HepG2 (cell line): Measurements from ENCODE around the gene RPLP2. TPM values are rescaled to one million over a fixed set of nuclear protein-coding genes. Genes with fewer than 3 reads are reported as not detected.

Experiments used
- BCL3 ChIP-seq: sonication (generic); formaldehyde crosslinking; IDR thresholded peaks from 2 replicates; pipeline ENCODE4 v1.5.1; 2020; ENCODE audit warnings: mild to moderate bottlenecking, missing genetic modification reagents, moderate library complexity
- CEBPG ChIP-seq: IDR thresholded peaks from 2 replicates; pipeline ENCODE4 v1.6.1; 2016
- ELF3 ChIP-seq: IDR thresholded peaks from 2 replicates; pipeline ENCODE4 v1.6.1; 2016; ENCODE audit warnings: missing genetic modification reagents, missing compliant biosample characterization
- GATAD2A ChIP-seq: IDR thresholded peaks from 2 replicates; pipeline ENCODE4 v1.6.1; 2016
- HNRNPLL ChIP-seq: fragments of 200-400 bp; formaldehyde crosslinking; IDR thresholded peaks from 2 replicates; pipeline ENCODE4 v1.6.1; 2017; ENCODE audit warnings: mild to moderate bottlenecking, low read depth, low read length; ENCODE audit not compliant: poor library complexity, severe bottlenecking
- HOXD1 ChIP-seq: sonication (generic); formaldehyde crosslinking; IDR thresholded peaks from 2 replicates; pipeline ENCODE4 v1.5.0; 2020; ENCODE audit warnings: missing genetic modification reagents
- IRX3 ChIP-seq: sonication (generic); formaldehyde crosslinking; IDR thresholded peaks from 2 replicates; pipeline ENCODE4 v1.8.1; 2023; ENCODE audit warnings: mild to moderate bottlenecking, low read depth, missing genetic modification reagents, borderline replicate concordance
- MEIS1 ChIP-seq: sonication (generic); formaldehyde crosslinking; IDR thresholded peaks from 2 replicates; pipeline ENCODE4 v1.9.0; 2021; ENCODE audit warnings: mild to moderate bottlenecking, missing genetic modification reagents, moderate library complexity, borderline replicate concordance
- NFIB ChIP-seq: sonication (generic); formaldehyde crosslinking; IDR thresholded peaks from 2 replicates; pipeline ENCODE4 v1.9.0; 2021; ENCODE audit warnings: missing genetic modification reagents, mild to moderate bottlenecking, borderline replicate concordance
- NR2F2 ChIP-seq: IDR thresholded peaks from 2 replicates; pipeline ENCODE4 v1.6.1; 2012; ENCODE audit warnings: low read depth, inconsistent platforms, borderline replicate concordance
- PHF21A ChIP-seq: sonication (generic); formaldehyde crosslinking; IDR thresholded peaks from 2 replicates; pipeline ENCODE4 v1.5.0; 2020; ENCODE audit warnings: mild to moderate bottlenecking, missing genetic modification reagents
- SALL1 ChIP-seq: sonication (generic); formaldehyde crosslinking; IDR thresholded peaks from 2 replicates; pipeline ENCODE4 v1.8.0; 2022; ENCODE audit warnings: mild to moderate bottlenecking, missing genetic modification reagents
- SMC3 ChIP-seq: IDR thresholded peaks from 2 replicates; pipeline ENCODE4 v1.6.1; 2011; ENCODE audit warnings: low read length, improper control_type of control experiment
- ZBED4 ChIP-seq: sonication (generic); formaldehyde crosslinking; IDR thresholded peaks from 2 replicates; pipeline ENCODE4 v1.4.0; 2020; ENCODE audit warnings: missing genetic modification reagents, borderline replicate concordance
- ZFP82 ChIP-seq: sonication (generic); formaldehyde crosslinking; IDR thresholded peaks from 2 replicates; pipeline ENCODE4 v1.5.1; 2020; ENCODE audit warnings: mild to moderate bottlenecking, missing genetic modification reagents, borderline replicate concordance
- ZFX ChIP-seq: sonication (generic); formaldehyde crosslinking; IDR thresholded peaks from 2 replicates; pipeline ENCODE4 v1.4.0; 2020; ENCODE audit warnings: mild to moderate bottlenecking, low read depth, missing genetic modification reagents, moderate library complexity
- ZIK1 ChIP-seq: sonication (generic); formaldehyde crosslinking; IDR thresholded peaks from 2 replicates; pipeline ENCODE4 v1.5.0; 2020; ENCODE audit warnings: mild to moderate bottlenecking, low read depth, missing genetic modification reagents, borderline replicate concordance
- ZNF343 ChIP-seq: sonication (generic); formaldehyde crosslinking; IDR thresholded peaks from 2 replicates; pipeline ENCODE4 v1.4.0; 2020; ENCODE audit warnings: mild to moderate bottlenecking, missing genetic modification reagents
- ZNF773 ChIP-seq: sonication (generic); formaldehyde crosslinking; IDR thresholded peaks from 2 replicates; pipeline ENCODE4 v1.4.0; 2020; ENCODE audit warnings: missing genetic modification reagents, borderline replicate concordance
- polyA plus RNA-seq, 8 experiments: library from polyadenylated mRNA; depleted of rRNA in 3 of 8; stranded (reverse) in 7 of 8; unstranded in 1 of 8; fragments of >200 nt; fragmentation: Illumina TruSeq in 4 of 8; extraction: Trizol in 4 of 8; gene quantifications; 2 replicates each; pipeline versions ENCODE4 v1.2.1 to v1.2.3, GENCODE V29; 2011 to 2016; ENCODE audit warnings: low read depth in 4 of 8, missing spikeins in 1 of 8, mixed read lengths in 1 of 8; ENCODE audit not compliant: insufficient read depth in 1 of 8
- total RNA-seq, 5 experiments: library from RNA; depleted of rRNA; stranded (reverse); fragments of >200 nt; fragmentation: Illumina TruSeq; extraction: Trizol; gene quantifications; 2 replicates each; pipeline ENCODE4 v1.2.3, GENCODE V29; 2016; ENCODE audit warnings: low read depth in 1 of 5
- TF ChIP-seq, protein P1 (sequence below): sonication (generic); formaldehyde crosslinking; IDR thresholded peaks from 2 replicates; pipeline ENCODE4 v1.9.0; 2022; ENCODE audit warnings: missing genetic modification reagents, mild to moderate bottlenecking, borderline replicate concordance
- TF ChIP-seq, protein P2 (sequence below): sonication (generic); formaldehyde crosslinking; IDR thresholded peaks from 2 replicates; pipeline ENCODE4 v1.4.0; 2020; ENCODE audit warnings: missing genetic modification reagents, mild to moderate bottlenecking, borderline replicate concordance

Gene RPLP2
- total and polyA plus RNA-seq, 2 of the 13 experiments (the other 11 are each of a cell fraction or from before 2014, with no cell fraction given): 978 to 2,106 TPM

- TF ChIP-seq SALL1: peak; percentile 38; the same call in 1 of the 2 replicates
- TF ChIP-seq ZIK1 (CRISPR knock-in tag): no peak; the same call in 1 of the 2 replicates
- peak; percentile 76; the same call in 1 of the 2 replicates for TF ChIP-seq IRX3 (CRISPR knock-in tag)
- TF ChIP-seq ZFX: peak; percentile 88
- TF ChIP-seq ELF3 (CRISPR knock-in tag): peak; percentile 19; the same call in 1 of the 2 replicates
- peak; percentile 82 for TF ChIP-seq HNRNPLL
- peak; percentile 6; the same call in 1 of the 2 replicates for TF ChIP-seq PHF21A
- peak; percentile 18; the same call in 1 of the 2 replicates for TF ChIP-seq ZBED4 (CRISPR knock-in tag)
- TF ChIP-seq, protein P1, sequence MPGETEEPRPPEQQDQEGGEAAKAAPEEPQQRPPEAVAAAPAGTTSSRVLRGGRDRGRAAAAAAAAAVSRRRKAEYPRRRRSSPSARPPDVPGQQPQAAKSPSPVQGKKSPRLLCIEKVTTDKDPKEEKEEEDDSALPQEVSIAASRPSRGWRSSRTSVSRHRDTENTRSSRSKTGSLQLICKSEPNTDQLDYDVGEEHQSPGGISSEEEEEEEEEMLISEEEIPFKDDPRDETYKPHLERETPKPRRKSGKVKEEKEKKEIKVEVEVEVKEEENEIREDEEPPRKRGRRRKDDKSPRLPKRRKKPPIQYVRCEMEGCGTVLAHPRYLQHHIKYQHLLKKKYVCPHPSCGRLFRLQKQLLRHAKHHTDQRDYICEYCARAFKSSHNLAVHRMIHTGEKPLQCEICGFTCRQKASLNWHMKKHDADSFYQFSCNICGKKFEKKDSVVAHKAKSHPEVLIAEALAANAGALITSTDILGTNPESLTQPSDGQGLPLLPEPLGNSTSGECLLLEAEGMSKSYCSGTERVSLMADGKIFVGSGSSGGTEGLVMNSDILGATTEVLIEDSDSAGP (CRISPR knock-in tag): peak; percentile 86; the same call in 1 of the 2 replicates
- no peak for TF ChIP-seq CEBPG (CRISPR knock-in tag)
- TF ChIP-seq, protein P2, sequence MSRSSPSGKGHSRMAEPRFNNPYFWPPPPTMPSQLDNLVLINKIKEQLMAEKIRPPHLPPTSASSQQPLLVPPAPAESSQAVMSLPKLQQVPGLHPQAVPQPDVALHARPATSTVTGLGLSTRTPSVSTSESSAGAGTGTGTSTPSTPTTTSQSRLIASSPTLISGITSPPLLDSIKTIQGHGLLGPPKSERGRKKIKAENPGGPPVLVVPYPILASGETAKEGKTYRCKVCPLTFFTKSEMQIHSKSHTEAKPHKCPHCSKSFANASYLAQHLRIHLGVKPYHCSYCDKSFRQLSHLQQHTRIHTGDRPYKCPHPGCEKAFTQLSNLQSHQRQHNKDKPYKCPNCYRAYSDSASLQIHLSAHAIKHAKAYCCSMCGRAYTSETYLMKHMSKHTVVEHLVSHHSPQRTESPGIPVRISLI (CRISPR knock-in tag): peak; percentile 19; the same call in 1 of the 2 replicates
- TF ChIP-seq ZFP82: 0 out of 2 replicates have a peak, but pooled peaks have one; percentile 60
- peak; percentile 10; the same call in 1 of the 2 replicates for TF ChIP-seq GATAD2A (CRISPR knock-in tag)
- TF ChIP-seq MEIS1 (CRISPR knock-in tag): peak; percentile 21
- no peak for TF ChIP-seq NFIB (CRISPR knock-in tag)
- TF ChIP-seq HOXD1: 0 out of 2 replicates have a peak, but pooled peaks have one; percentile 67
- TF ChIP-seq SMC3: no peak
- TF ChIP-seq ZNF343 (CRISPR knock-in tag): peak; percentile 91; the same call in 1 of the 2 replicates
- peak; percentile 67; the same call in 1 of the 2 replicates for TF ChIP-seq BCL3
- TF ChIP-seq ZNF773: no peak
- peak; percentile 20; the same call in 1 of the 2 replicates for TF ChIP-seq NR2F2
Measured at GRCh38 chr11:819129-819931, 9.6 kb downstream of the RPLP2 start (continued).
